HepG2 (cell line): ENCODE data around the gene PDCD2. TPM values are rescaled to one million over a fixed set of nuclear protein-coding genes. Genes with fewer than 3 reads are reported as not detected.

Experiments
- DBP ChIP-seq: sonication (generic); formaldehyde crosslinking; IDR thresholded peaks from 2 replicates; pipeline ENCODE4 v1.4.0; 2020; ENCODE audit warnings: missing genetic modification reagents; ENCODE audit errors: not compliant biosample characterization
- E2F5 ChIP-seq: sonication (generic); formaldehyde crosslinking; conservative IDR thresholded peaks from 2 replicates; pipeline ENCODE4 v1.4.0; 2020; ENCODE audit warnings: missing genetic modification reagents
- KLF11 ChIP-seq: IDR thresholded peaks from 2 replicates; pipeline ENCODE4 v1.6.1; 2016; ENCODE audit warnings: missing compliant biosample characterization
- MEF2D ChIP-seq: sonication (generic); formaldehyde crosslinking; IDR thresholded peaks from 2 replicates; pipeline ENCODE4 v1.5.1; 2020; ENCODE audit warnings: mild to moderate bottlenecking, missing genetic modification reagents
- MIXL1 ChIP-seq: IDR thresholded peaks from 2 replicates; pipeline ENCODE4 v1.6.1; 2016
- NR2C2 ChIP-seq: sonication (generic); formaldehyde crosslinking; IDR thresholded peaks from 2 replicates; pipeline ENCODE4 v1.4.0; 2020; ENCODE audit warnings: missing genetic modification reagents, mild to moderate bottlenecking, moderate library complexity, borderline replicate concordance
- PHF20 ChIP-seq: sonication (generic); formaldehyde crosslinking; IDR thresholded peaks from 2 replicates; pipeline ENCODE4 v1.5.0; 2020; ENCODE audit warnings: mild to moderate bottlenecking, missing genetic modification reagents
- PHF21A ChIP-seq: sonication (generic); formaldehyde crosslinking; IDR thresholded peaks from 2 replicates; pipeline ENCODE4 v1.5.0; 2020; ENCODE audit warnings: mild to moderate bottlenecking, missing genetic modification reagents
- PITX1 ChIP-seq: sonication (generic); formaldehyde crosslinking; IDR thresholded peaks from 2 replicates; pipeline ENCODE4 v1.5.1; 2020; ENCODE audit warnings: mild to moderate bottlenecking, missing genetic modification reagents
- PREB ChIP-seq: sonication (generic); formaldehyde crosslinking; IDR thresholded peaks from 2 replicates; pipeline ENCODE4 v1.4.0; 2020; ENCODE audit warnings: missing genetic modification reagents
- RFX3 ChIP-seq: IDR thresholded peaks from 2 replicates; pipeline ENCODE4 v1.6.1; 2016; ENCODE audit warnings: missing biosample characterization, missing genetic modification reagents
- RXRB ChIP-seq: IDR thresholded peaks from 2 replicates; pipeline ENCODE4 v1.6.1; 2016; ENCODE audit warnings: borderline replicate concordance, missing genetic modification reagents, missing compliant biosample characterization
- ZFP36 ChIP-seq: fragments of 150-350 bp; IDR thresholded peaks from 2 replicates; pipeline ENCODE4 v1.6.1; 2018; ENCODE audit warnings: borderline replicate concordance, low read length, low read depth; ENCODE audit not compliant: partially characterized antibody
- ZFP82 ChIP-seq: sonication (generic); formaldehyde crosslinking; IDR thresholded peaks from 2 replicates; pipeline ENCODE4 v1.5.1; 2020; ENCODE audit warnings: mild to moderate bottlenecking, missing genetic modification reagents, borderline replicate concordance
- ZGPAT ChIP-seq: IDR thresholded peaks from 2 replicates; pipeline ENCODE4 v1.6.1; 2016; ENCODE audit warnings: mild to moderate bottlenecking
- ZNF121 ChIP-seq: sonication (generic); formaldehyde crosslinking; IDR thresholded peaks from 2 replicates; pipeline ENCODE4 v1.5.0; 2020; ENCODE audit warnings: mild to moderate bottlenecking, missing genetic modification reagents
- ZNF180 ChIP-seq: sonication (generic); formaldehyde crosslinking; IDR thresholded peaks from 2 replicates; pipeline ENCODE4 v1.4.0; 2020; ENCODE audit warnings: low read depth, missing genetic modification reagents, borderline replicate concordance
- ZNF296 ChIP-seq: sonication (generic); formaldehyde crosslinking; conservative IDR thresholded peaks from 2 replicates; pipeline ENCODE4 v1.5.0; 2020; ENCODE audit warnings: mild to moderate bottlenecking, missing genetic modification reagents
- ZNF34 ChIP-seq: sonication (generic); formaldehyde crosslinking; IDR thresholded peaks from 2 replicates; pipeline ENCODE4 v1.4.0; 2020; ENCODE audit warnings: mild to moderate bottlenecking, missing genetic modification reagents, borderline replicate concordance
- ZNF382 ChIP-seq: sonication (generic); formaldehyde crosslinking; IDR thresholded peaks from 2 replicates; pipeline ENCODE4 v1.5.0; 2020; ENCODE audit warnings: missing genetic modification reagents, mild to moderate bottlenecking, borderline replicate concordance
- ZNF563 ChIP-seq: sonication (generic); formaldehyde crosslinking; IDR thresholded peaks from 2 replicates; pipeline ENCODE4 v1.8.0; 2022; ENCODE audit warnings: mild to moderate bottlenecking, moderate library complexity, missing genetic modification reagents
- ZNF597 ChIP-seq: sonication (generic); formaldehyde crosslinking; IDR thresholded peaks from 2 replicates; pipeline ENCODE4 v1.5.0; 2020; ENCODE audit warnings: missing genetic modification reagents
- ZSCAN21 ChIP-seq: sonication (generic); formaldehyde crosslinking; IDR thresholded peaks from 2 replicates; pipeline ENCODE4 v1.8.0; 2022; ENCODE audit warnings: mild to moderate bottlenecking, missing genetic modification reagents, moderate library complexity, borderline replicate concordance
- polyA plus RNA-seq, 8 experiments: library from polyadenylated mRNA; depleted of rRNA in 3 of 8; stranded (reverse) in 7 of 8; unstranded in 1 of 8; fragments of >200 nt; fragmentation: Illumina TruSeq in 4 of 8; extraction: Trizol in 4 of 8; gene quantifications; 2 replicates each; pipeline versions ENCODE4 v1.2.1 to v1.2.3, GENCODE V29; 2011 to 2016; ENCODE audit warnings: low read depth in 4 of 8, missing spikeins in 1 of 8, mixed read lengths in 1 of 8; ENCODE audit not compliant: insufficient read depth in 1 of 8
- total RNA-seq, 5 experiments: library from RNA; depleted of rRNA; stranded (reverse); fragments of >200 nt; fragmentation: Illumina TruSeq; extraction: Trizol; gene quantifications; 2 replicates each; pipeline ENCODE4 v1.2.3, GENCODE V29; 2016; ENCODE audit warnings: low read depth in 1 of 5

The PDCD2 gene
- total and polyA plus RNA-seq, 2 of the 13 experiments (the other 11 are each of a cell fraction or from before 2014, with no cell fraction given), result 83.6 to 133 TPM

- TF ChIP-seq ZNF597 (CRISPR knock-in tag) (no peak), ZNF180 (CRISPR knock-in tag) (no peak), ZNF34 (peak; percentile 74; the same call in 1 of the 2 replicates), ZNF563 (CRISPR knock-in tag) (no peak; the same call in 1 of the 2 replicates), KLF11 (no peak), ZSCAN21 (CRISPR knock-in tag) (peak; percentile 74), PREB (CRISPR knock-in tag) (no peak), RXRB (peak; percentile 66), PHF20 (peak; percentile 96), ZGPAT (CRISPR knock-in tag) (peak; percentile 81; the same call in 1 of the 2 replicates), MEF2D (CRISPR knock-in tag) (peak; percentile 70), DBP (peak; percentile 27), RFX3 (CRISPR knock-in tag) (no peak), ZFP82 (CRISPR knock-in tag) (no peak), ZNF296 (CRISPR knock-in tag) (no peak; the same call in 1 of the 2 replicates), ZNF121 (CRISPR knock-in tag) (no peak), E2F5 (CRISPR knock-in tag) (0 out of 2 replicates have a peak, but pooled peaks have one; percentile 28), MIXL1 (CRISPR knock-in tag) (peak; percentile 49), PHF21A (CRISPR knock-in tag) (no peak), NR2C2 (CRISPR knock-in tag) (peak; percentile 89), ZFP36 (no peak), PITX1 (CRISPR knock-in tag) (peak; percentile 86), ZNF382 (no peak)
These were observed 31.5 kb downstream of the PDCD2 start, which contains the start of gene PSMB1 (continued) for GRCh38 chr6:170552765-170553533.
